ENCODE data around the gene PACS1. TPM values are rescaled to one million over a fixed set of nuclear protein-coding genes. Genes with fewer than 3 reads are reported as not detected.

Gene PACS1
- polyA plus RNA-seq, 1 of the 3 experiments (the other 2 are of a cell fraction) = 37.3 TPM

DNA sequence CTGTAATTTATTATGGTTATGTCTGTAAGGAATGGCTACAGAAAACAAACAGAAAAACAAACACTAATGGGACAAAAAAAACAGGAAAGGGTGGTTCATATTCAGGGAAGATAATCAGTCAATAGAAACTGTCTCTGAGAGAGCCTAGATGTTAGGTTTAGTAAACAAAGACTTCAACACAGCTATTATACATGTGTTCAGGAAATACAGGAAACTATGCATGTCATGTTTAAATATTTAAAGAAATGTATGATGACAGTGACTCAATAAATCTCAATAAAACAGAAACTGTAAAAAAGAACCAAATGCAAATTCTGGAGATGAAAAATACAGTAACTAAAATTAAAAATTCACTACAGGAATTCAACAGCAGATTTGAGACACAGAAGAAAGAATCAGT lies 76.0 kb downstream of the PACS1 start:
- peaks cover 12 to 20% of the 10 kb centered on the region in 2 experiments for H3K4me1 ChIP-seq (ENCODE audit: control insufficient read depth in 1 of 2, insufficient read depth in 2 of 2, low read depth in 1 of 2, low read length in 1 of 2)
- CTCF ChIA-PET = interaction anchor here (1.1 kb wide), 1 partner anchor 12 kb away, joined by 3 read pairs; no protein-coding TSS in a partner anchor

More for the DNA sequence above, 76.0 kb downstream of the PACS1 start:
- TF ChIP-seq TEAD4 (IDR thresholded peaks at IDR 0.05; ENCODE audit: borderline replicate concordance, insufficient read depth) (no peak), FOXJ3 (CRISPR knock-in tag; IDR thresholded peaks at IDR 0.05) (no peak), RAD21 (IDR thresholded peaks at IDR 0.05; ENCODE audit: low read length) (no peak), RXRA (IDR thresholded peaks at IDR 0.05; ENCODE audit: borderline replicate concordance, low read depth) (no peak), POLR2AphosphoS5 (IDR thresholded peaks at IDR 0.05; ENCODE audit: low read depth, low read length) (no peak), CHD2 (IDR thresholded peaks at IDR 0.05; ENCODE audit: low read length, partially characterized antibody) (no peak), TCF12 (IDR thresholded peaks at IDR 0.05) (no peak), SMC3 (IDR thresholded peaks at IDR 0.05; ENCODE audit: low read depth, low read length) (no peak), NRF1 (IDR thresholded peaks at IDR 0.05; ENCODE audit: low read depth, low read length) (no peak), MEF2A (IDR thresholded peaks at IDR 0.05; ENCODE audit: borderline replicate concordance, low read depth) (no peak), EP300 (IDR thresholded peaks at IDR 0.05; ENCODE audit: borderline replicate concordance in 1 of 2, low read depth in 1 of 2, low read length in 1 of 2) (no peak)
- TF ChIP-seq, protein P1, sequence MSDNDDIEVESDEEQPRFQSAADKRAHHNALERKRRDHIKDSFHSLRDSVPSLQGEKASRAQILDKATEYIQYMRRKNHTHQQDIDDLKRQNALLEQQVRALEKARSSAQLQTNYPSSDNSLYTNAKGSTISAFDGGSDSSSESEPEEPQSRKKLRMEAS (IDR thresholded peaks at IDR 0.05; ENCODE audit: low read depth) = no peak
- TF ChIP-seq, protein P2, sequence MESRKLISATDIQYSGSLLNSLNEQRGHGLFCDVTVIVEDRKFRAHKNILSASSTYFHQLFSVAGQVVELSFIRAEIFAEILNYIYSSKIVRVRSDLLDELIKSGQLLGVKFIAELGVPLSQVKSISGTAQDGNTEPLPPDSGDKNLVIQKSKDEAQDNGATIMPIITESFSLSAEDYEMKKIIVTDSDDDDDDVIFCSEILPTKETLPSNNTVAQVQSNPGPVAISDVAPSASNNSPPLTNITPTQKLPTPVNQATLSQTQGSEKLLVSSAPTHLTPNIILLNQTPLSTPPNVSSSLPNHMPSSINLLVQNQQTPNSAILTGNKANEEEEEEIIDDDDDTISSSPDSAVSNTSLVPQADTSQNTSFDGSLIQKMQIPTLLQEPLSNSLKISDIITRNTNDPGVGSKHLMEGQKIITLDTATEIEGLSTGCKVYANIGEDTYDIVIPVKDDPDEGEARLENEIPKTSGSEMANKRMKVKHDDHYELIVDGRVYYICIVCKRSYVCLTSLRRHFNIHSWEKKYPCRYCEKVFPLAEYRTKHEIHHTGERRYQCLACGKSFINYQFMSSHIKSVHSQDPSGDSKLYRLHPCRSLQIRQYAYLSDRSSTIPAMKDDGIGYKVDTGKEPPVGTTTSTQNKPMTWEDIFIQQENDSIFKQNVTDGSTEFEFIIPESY (IDR thresholded peaks at IDR 0.05; ENCODE audit: borderline replicate concordance, low read depth) = no peak
- TF ChIP-seq, protein P3, sequence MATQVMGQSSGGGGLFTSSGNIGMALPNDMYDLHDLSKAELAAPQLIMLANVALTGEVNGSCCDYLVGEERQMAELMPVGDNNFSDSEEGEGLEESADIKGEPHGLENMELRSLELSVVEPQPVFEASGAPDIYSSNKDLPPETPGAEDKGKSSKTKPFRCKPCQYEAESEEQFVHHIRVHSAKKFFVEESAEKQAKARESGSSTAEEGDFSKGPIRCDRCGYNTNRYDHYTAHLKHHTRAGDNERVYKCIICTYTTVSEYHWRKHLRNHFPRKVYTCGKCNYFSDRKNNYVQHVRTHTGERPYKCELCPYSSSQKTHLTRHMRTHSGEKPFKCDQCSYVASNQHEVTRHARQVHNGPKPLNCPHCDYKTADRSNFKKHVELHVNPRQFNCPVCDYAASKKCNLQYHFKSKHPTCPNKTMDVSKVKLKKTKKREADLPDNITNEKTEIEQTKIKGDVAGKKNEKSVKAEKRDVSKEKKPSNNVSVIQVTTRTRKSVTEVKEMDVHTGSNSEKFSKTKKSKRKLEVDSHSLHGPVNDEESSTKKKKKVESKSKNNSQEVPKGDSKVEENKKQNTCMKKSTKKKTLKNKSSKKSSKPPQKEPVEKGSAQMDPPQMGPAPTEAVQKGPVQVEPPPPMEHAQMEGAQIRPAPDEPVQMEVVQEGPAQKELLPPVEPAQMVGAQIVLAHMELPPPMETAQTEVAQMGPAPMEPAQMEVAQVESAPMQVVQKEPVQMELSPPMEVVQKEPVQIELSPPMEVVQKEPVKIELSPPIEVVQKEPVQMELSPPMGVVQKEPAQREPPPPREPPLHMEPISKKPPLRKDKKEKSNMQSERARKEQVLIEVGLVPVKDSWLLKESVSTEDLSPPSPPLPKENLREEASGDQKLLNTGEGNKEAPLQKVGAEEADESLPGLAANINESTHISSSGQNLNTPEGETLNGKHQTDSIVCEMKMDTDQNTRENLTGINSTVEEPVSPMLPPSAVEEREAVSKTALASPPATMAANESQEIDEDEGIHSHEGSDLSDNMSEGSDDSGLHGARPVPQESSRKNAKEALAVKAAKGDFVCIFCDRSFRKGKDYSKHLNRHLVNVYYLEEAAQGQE (IDR thresholded peaks at IDR 0.05; ENCODE audit: low read depth, low read length) = no peak
- Histone ChIP-seq H3K4me2 (no peak overlapping the region), H3K9ac (no peak overlapping the region), H3K27ac (ENCODE audit: low read depth in 2 of 2, low read length in 1 of 2) (no peak overlapping the region), H3K36me3 (replicated peaks in 1 of 2; ENCODE audit: control insufficient read depth in 1 of 2, insufficient read depth in 2 of 2, low read length in 1 of 2) (peaks cover 0 to 21% of the 10 kb centered on the region in 2 experiments), H4K20me1 (ENCODE audit: insufficient read depth) (peaks cover 3% of the 10 kb centered on the region; the same call in 1 of the 2 replicates), H3K9me2 (no peaks in the 10 kb centered on the region), H3K79me2 (ENCODE audit: insufficient read depth) (peaks cover 82% of the 10 kb centered on the region), H2AFZ (ENCODE audit: low read depth) (no peak overlapping the region), H3K9me3 (peaks cover 8% of the 10 kb centered on the region), H3K27me3 (ENCODE audit: insufficient read depth) (no peaks in the 10 kb centered on the region), H3F3A (replicated peaks; ENCODE audit: insufficient read depth) (peaks cover 7% of the 10 kb centered on the region), H3K4me3 (ENCODE audit: low read depth in 2 of 2, low read length in 1 of 2) (no peak overlapping the region)
- DNase-seq = no peak
- POLR2A ChIA-PET = no interaction called here

Data from SK-N-SH (cell line).